ENCODE data around the gene FGFRL1.

DNA sequence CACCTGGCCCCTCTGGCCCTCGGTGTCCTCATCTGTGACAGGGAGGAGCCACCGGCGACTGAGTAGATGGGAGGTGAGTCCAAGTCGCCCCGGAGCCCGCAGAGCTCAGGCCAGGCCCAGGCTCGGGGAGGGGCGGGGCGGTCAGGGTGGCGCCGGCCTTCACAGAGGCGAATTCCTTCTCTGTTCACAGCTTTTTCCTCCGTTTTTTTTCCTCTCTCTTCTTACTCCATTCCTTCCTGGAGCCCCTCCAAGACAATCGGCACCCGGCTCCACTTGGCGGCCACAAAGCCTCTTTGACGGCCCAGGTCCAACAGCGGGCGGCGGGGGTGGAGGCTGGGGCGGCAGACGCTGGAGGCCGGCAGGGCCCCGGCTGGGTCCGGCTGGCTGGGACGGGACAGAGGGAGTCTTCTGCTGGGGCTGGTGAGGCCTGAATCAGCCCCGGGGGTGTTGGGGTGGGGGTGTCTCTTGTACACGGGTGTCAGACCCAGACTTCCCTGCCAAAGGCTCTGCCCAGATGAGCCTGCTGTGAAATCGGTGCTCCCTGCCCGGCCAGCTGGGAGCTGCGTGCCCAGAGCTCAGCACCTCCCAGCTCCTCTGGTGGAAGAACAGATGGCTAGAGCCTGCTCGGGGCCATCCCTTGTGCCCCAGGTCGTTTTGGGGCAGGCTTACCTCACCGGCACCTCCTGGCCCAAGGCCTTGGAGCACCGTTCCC lies 22.6 kb downstream of the FGFRL1 start:
- no peak for TF ChIP-seq SRF (IDR thresholded peaks at IDR 0.05; ENCODE audit: low read depth, low read length)
- TF ChIP-seq ZNF672 (CRISPR knock-in tag; IDR thresholded peaks at IDR 0.05) = no peak
- TF ChIP-seq, protein P1, sequence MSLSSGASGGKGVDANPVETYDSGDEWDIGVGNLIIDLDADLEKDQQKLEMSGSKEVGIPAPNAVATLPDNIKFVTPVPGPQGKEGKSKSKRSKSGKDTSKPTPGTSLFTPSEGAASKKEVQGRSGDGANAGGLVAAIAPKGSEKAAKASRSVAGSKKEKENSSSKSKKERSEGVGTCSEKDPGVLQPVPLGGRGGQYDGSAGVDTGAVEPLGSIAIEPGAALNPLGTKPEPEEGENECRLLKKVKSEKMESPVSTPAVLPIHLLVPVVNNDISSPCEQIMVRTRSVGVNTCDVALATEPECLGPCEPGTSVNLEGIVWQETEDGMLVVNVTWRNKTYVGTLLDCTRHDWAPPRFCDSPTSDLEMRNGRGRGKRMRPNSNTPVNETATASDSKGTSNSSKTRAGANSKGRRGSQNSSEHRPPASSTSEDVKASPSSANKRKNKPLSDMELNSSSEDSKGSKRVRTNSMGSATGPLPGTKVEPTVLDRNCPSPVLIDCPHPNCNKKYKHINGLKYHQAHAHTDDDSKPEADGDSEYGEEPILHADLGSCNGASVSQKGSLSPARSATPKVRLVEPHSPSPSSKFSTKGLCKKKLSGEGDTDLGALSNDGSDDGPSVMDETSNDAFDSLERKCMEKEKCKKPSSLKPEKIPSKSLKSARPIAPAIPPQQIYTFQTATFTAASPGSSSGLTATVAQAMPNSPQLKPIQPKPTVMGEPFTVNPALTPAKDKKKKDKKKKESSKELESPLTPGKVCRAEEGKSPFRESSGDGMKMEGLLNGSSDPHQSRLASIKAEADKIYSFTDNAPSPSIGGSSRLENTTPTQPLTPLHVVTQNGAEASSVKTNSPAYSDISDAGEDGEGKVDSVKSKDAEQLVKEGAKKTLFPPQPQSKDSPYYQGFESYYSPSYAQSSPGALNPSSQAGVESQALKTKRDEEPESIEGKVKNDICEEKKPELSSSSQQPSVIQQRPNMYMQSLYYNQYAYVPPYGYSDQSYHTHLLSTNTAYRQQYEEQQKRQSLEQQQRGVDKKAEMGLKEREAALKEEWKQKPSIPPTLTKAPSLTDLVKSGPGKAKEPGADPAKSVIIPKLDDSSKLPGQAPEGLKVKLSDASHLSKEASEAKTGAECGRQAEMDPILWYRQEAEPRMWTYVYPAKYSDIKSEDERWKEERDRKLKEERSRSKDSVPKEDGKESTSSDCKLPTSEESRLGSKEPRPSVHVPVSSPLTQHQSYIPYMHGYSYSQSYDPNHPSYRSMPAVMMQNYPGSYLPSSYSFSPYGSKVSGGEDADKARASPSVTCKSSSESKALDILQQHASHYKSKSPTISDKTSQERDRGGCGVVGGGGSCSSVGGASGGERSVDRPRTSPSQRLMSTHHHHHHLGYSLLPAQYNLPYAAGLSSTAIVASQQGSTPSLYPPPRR (CRISPR knock-in tag; IDR thresholded peaks at IDR 0.05; ENCODE audit: borderline replicate concordance) = no peak
- TF ChIP-seq, protein P2, sequence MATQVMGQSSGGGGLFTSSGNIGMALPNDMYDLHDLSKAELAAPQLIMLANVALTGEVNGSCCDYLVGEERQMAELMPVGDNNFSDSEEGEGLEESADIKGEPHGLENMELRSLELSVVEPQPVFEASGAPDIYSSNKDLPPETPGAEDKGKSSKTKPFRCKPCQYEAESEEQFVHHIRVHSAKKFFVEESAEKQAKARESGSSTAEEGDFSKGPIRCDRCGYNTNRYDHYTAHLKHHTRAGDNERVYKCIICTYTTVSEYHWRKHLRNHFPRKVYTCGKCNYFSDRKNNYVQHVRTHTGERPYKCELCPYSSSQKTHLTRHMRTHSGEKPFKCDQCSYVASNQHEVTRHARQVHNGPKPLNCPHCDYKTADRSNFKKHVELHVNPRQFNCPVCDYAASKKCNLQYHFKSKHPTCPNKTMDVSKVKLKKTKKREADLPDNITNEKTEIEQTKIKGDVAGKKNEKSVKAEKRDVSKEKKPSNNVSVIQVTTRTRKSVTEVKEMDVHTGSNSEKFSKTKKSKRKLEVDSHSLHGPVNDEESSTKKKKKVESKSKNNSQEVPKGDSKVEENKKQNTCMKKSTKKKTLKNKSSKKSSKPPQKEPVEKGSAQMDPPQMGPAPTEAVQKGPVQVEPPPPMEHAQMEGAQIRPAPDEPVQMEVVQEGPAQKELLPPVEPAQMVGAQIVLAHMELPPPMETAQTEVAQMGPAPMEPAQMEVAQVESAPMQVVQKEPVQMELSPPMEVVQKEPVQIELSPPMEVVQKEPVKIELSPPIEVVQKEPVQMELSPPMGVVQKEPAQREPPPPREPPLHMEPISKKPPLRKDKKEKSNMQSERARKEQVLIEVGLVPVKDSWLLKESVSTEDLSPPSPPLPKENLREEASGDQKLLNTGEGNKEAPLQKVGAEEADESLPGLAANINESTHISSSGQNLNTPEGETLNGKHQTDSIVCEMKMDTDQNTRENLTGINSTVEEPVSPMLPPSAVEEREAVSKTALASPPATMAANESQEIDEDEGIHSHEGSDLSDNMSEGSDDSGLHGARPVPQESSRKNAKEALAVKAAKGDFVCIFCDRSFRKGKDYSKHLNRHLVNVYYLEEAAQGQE (IDR thresholded peaks at IDR 0.05; ENCODE audit: borderline replicate concordance in 1 of 2, low read depth in 1 of 2, low read length in 2 of 2) = no peak
- no peak for TF ChIP-seq ZEB1 (IDR thresholded peaks at IDR 0.05; ENCODE audit: insufficient replicate concordance, low read depth)
- no peak for TF ChIP-seq ZNF703 (CRISPR knock-in tag; IDR thresholded peaks at IDR 0.05; ENCODE audit: borderline replicate concordance)
- TF ChIP-seq ZNF589 (CRISPR knock-in tag; conservative IDR thresholded peaks at IDR 0.05) = no peak
- TF ChIP-seq, protein P3, sequence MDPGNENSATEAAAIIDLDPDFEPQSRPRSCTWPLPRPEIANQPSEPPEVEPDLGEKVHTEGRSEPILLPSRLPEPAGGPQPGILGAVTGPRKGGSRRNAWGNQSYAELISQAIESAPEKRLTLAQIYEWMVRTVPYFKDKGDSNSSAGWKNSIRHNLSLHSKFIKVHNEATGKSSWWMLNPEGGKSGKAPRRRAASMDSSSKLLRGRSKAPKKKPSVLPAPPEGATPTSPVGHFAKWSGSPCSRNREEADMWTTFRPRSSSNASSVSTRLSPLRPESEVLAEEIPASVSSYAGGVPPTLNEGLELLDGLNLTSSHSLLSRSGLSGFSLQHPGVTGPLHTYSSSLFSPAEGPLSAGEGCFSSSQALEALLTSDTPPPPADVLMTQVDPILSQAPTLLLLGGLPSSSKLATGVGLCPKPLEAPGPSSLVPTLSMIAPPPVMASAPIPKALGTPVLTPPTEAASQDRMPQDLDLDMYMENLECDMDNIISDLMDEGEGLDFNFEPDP (CRISPR knock-in tag; conservative IDR thresholded peaks at IDR 0.05) = no peak
- TF ChIP-seq DPF2 (CRISPR knock-in tag; IDR thresholded peaks at IDR 0.05; ENCODE audit: borderline replicate concordance, low read depth) = no peak
- no peak for TF ChIP-seq POLR2A (IDR thresholded peaks at IDR 0.05; ENCODE audit: insufficient read depth in 1 of 2, low read depth in 2 of 2, low read length in 2 of 2)
- TF ChIP-seq CBFB (CRISPR knock-in tag; IDR thresholded peaks at IDR 0.05) = no peak
- TF ChIP-seq, protein P4, sequence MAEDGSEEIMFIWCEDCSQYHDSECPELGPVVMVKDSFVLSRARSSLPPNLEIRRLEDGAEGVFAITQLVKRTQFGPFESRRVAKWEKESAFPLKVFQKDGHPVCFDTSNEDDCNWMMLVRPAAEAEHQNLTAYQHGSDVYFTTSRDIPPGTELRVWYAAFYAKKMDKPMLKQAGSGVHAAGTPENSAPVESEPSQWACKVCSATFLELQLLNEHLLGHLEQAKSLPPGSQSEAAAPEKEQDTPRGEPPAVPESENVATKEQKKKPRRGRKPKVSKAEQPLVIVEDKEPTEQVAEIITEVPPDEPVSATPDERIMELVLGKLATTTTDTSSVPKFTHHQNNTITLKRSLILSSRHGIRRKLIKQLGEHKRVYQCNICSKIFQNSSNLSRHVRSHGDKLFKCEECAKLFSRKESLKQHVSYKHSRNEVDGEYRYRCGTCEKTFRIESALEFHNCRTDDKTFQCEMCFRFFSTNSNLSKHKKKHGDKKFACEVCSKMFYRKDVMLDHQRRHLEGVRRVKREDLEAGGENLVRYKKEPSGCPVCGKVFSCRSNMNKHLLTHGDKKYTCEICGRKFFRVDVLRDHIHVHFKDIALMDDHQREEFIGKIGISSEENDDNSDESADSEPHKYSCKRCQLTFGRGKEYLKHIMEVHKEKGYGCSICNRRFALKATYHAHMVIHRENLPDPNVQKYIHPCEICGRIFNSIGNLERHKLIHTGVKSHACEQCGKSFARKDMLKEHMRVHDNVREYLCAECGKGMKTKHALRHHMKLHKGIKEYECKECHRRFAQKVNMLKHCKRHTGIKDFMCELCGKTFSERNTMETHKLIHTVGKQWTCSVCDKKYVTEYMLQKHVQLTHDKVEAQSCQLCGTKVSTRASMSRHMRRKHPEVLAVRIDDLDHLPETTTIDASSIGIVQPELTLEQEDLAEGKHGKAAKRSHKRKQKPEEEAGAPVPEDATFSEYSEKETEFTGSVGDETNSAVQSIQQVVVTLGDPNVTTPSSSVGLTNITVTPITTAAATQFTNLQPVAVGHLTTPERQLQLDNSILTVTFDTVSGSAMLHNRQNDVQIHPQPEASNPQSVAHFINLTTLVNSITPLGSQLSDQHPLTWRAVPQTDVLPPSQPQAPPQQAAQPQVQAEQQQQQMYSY (CRISPR knock-in tag; IDR thresholded peaks at IDR 0.05) = no peak
- TF ChIP-seq MAFK (conservative IDR thresholded peaks at IDR 0.05 in 1 of 2, IDR thresholded peaks at IDR 0.05 in 1 of 2; ENCODE audit: low read length in 2 of 2) = no peak
- no peak for TF ChIP-seq ZNF451 (CRISPR knock-in tag; IDR thresholded peaks at IDR 0.05)

All from HepG2 (cell line).